ENCODE data around the gene TRAPPC14.
"Not testable (repeated sequence)": the region's sequence is repeated elsewhere in the genome, so short reads cannot be mapped to it uniquely, and the experiment has no call there.

Gene TRAPPC14

GRCh38 chr7:100158229-100159098 lies at the start of gene TRAPPC14:
TSS of gene TRAPPC14 (minus strand) at chr7:100158723. CDS start at chr7:100158499, 224 bp downstream.
- peak; percentile 87 for DNase-seq

GRCh38 chr7:100204454-100204853 lies 45.9 kb upstream of the TRAPPC14 start:
- no peak for DNase-seq

GRCh38 chr7:100200693-100201092 lies 42.2 kb upstream of the TRAPPC14 start:
- no peak for DNase-seq

GRCh38 chr7:100198266-100198665 lies 39.7 kb upstream of the TRAPPC14 start:
- DNase-seq: no peak

GRCh38 chr7:100195901-100196322 lies 37.4 kb upstream of the TRAPPC14 start:
- DNase-seq: not testable (repeated sequence)

- DNase-seq: no peak
Measured at GRCh38 chr7:100195222-100195621, 36.7 kb upstream of the TRAPPC14 start.

GRCh38 chr7:100192969-100193368 lies 34.4 kb upstream of the TRAPPC14 start:
- DNase-seq: no peak

- DNase-seq: not testable (repeated sequence)
Measured at GRCh38 chr7:100192281-100192862, 33.8 kb upstream of the TRAPPC14 start.

- DNase-seq: no peak
Measured at GRCh38 chr7:100191775-100192174, 33.3 kb upstream of the TRAPPC14 start.

- no peak for DNase-seq
Measured at GRCh38 chr7:100190048-100190711, 31.7 kb upstream of the TRAPPC14 start.

- DNase-seq: no peak
Measured at GRCh38 chr7:100189061-100189460, 30.5 kb upstream of the TRAPPC14 start.

- no peak for DNase-seq
Measured at GRCh38 chr7:100185726-100186125, 27.2 kb upstream of the TRAPPC14 start.

- not testable (repeated sequence) for DNase-seq
Measured at GRCh38 chr7:100183090-100183489, 24.6 kb upstream of the TRAPPC14 start.

GRCh38 chr7:100182616-100183015 lies 24.1 kb upstream of the TRAPPC14 start:
- DNase-seq: not testable (repeated sequence)

- not testable (repeated sequence) for DNase-seq
Measured at GRCh38 chr7:100180084-100180483, 21.6 kb upstream of the TRAPPC14 start.

GRCh38 chr7:100177045-100178001 lies 18.8 kb upstream of the TRAPPC14 start, which contains the start of the genes GPC2 and STAG3:
TSS of gene GPC2 (minus strand) at chr7:100177381. CDS start at chr7:100177199, 182 bp downstream.
TSS of gene STAG3 (plus strand) at chr7:100177918. CDS start at chr7:100180557, 2,639 bp downstream.
- DNase-seq: peak; percentile 98

GRCh38 chr7:100176096-100177044 lies 17.8 kb upstream of the TRAPPC14 start:
- DNase-seq: no peak

- DNase-seq: no peak
Measured at GRCh38 chr7:100175296-100175935, 16.9 kb upstream of the TRAPPC14 start.

GRCh38 chr7:100174582-100174981 lies 16.1 kb upstream of the TRAPPC14 start:
- no peak for DNase-seq

- DNase-seq: no peak
Measured at GRCh38 chr7:100173806-100174495, 15.4 kb upstream of the TRAPPC14 start.
